Measurements from ENCODE around the gene NOBOX. TPM values are rescaled to one million over a fixed set of nuclear protein-coding genes. Genes with fewer than 3 reads are reported as not detected.
A peak's percentile ranks its signal among the peaks of the same experiment; 100 is the strongest.

The NOBOX gene
- total and polyA plus RNA-seq, 11 donors: not detected

DNA sequence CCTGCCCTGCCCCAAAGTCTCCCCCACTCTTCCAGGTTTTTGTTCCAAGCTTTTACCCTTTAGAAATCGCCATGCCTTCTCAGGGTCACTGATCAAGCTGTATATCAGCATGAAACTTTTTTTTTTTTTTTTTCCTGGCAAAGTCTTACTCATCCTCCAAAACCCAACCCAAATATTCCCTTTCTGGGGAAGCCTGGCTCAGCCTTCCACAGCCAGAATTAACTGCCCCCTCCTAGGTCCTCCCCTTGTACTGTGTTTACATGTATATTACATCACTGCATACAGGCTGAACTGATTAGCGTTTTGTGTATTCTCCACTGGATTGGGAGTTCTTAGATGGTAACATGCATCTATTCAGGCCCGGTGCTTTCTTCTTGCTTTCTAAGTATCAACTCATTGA lies 4.6 kb upstream of the NOBOX start:
- WGBS, 4 donors: 74 to 86% (median 78%) methylated on average over 3 of the region's 3 CpGs
- no peak for ATAC-seq
- intact Hi-C loops (cut with DNase I): no loop called here

DNA sequence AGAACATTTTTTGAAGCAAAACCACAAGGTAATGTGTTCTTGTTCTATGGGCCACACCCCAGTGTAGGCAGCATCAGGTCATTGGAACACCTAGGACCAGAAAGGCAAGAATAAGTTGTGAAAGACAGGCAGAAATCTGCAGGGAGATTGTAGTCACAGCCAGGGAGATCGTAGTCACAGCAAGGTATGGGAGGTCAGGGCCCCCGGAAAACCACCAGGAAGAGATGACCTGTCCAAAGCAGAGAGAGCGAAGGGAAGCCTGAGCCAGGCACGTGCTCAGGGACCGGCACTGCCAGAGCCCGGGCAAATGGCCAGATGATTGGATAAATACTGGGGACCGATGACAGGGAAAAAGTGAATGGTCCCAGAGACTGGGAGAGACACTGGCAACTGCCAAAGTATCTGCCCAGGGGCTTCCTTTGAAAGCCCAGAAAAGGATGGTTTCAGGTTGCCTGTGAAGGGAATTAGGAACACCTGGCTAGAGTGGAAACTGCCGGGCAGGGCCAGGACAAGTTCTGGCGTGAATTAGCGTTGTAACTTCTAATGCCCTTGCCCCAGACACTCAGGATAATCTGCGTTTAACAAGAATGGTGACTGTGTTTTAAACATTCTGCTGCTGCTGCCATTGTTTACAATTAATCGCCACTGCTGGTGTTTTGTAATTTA lies 3.9 kb upstream of the NOBOX start:
- no peak overlapping the region for H3K27ac ChIP-seq
- no peaks in the 10 kb centered on the region for H3K36me3 ChIP-seq
- no peaks in the 10 kb centered on the region for H3K4me1 ChIP-seq
- no peak overlapping the region for H3K4me3 ChIP-seq
- TF ChIP-seq POLR2A (IDR thresholded peaks at IDR 0.05): no peak
- TF ChIP-seq, protein P1, sequence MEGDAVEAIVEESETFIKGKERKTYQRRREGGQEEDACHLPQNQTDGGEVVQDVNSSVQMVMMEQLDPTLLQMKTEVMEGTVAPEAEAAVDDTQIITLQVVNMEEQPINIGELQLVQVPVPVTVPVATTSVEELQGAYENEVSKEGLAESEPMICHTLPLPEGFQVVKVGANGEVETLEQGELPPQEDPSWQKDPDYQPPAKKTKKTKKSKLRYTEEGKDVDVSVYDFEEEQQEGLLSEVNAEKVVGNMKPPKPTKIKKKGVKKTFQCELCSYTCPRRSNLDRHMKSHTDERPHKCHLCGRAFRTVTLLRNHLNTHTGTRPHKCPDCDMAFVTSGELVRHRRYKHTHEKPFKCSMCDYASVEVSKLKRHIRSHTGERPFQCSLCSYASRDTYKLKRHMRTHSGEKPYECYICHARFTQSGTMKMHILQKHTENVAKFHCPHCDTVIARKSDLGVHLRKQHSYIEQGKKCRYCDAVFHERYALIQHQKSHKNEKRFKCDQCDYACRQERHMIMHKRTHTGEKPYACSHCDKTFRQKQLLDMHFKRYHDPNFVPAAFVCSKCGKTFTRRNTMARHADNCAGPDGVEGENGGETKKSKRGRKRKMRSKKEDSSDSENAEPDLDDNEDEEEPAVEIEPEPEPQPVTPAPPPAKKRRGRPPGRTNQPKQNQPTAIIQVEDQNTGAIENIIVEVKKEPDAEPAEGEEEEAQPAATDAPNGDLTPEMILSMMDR (IDR thresholded peaks at IDR 0.05): no peak
- intact Hi-C loops (cut with DNase I): no loop called here
- ATAC-seq (peak in 1 of 4 donors; percentile 22), DNase-seq (no peak)
- WGBS, 4 donors: 52 to 54% (median 53%) methylated on average over 12 of the region's 12 CpGs
- H3K27me3 ChIP-seq: peaks cover 0 to 10% (median 0%) of the 10 kb centered on the region in 9 donors
- no peaks in the 10 kb centered on the region for H3K9me3 ChIP-seq

More for the DNA sequence above, 4.6 kb upstream of the NOBOX start:
- Histone ChIP-seq H3K4me1 (no peaks in the 10 kb centered on the region), H3K27ac (no peak overlapping the region), H3K27me3 (peaks cover 0 to 9% (median 0%) of the 10 kb centered on the region in 9 donors), H3K36me3 (no peaks in the 10 kb centered on the region), H3K4me3 (no peak overlapping the region), H3K9me3 (no peaks in the 10 kb centered on the region)
- TF ChIP-seq POLR2A (IDR thresholded peaks at IDR 0.05): no peak
- TF ChIP-seq, protein P1 (IDR thresholded peaks at IDR 0.05): no peak
- no peak for DNase-seq

DNA sequence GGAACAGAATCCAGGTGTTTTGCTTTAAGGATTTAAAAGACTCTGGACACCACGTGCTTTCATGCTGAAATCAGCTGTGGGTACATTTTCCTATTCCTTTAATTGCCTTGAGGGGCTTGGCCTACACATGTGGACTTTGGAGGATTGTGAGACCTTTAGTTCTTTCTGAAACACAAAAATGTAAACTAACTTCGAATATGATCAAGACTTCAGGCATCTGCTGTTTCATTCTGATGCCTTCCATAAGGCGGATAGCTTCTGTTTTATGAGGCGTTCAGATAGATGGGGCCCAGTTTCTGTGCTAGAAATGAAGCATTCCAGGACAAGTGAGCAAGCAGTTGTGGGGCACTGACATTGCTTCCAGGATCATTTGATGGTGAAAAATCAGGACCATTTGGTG lies 1.5 kb upstream of the NOBOX start:
- 83 to 88% (median 86%) methylated on average over 4 of the region's 4 CpGs for WGBS, 4 donors
- Histone ChIP-seq H3K27me3 (peaks cover 0 to 17% (median 0%) of the 10 kb centered on the region in 9 donors), H3K9me3 (no peaks in the 10 kb centered on the region), H3K4me3 (no peak overlapping the region), H3K36me3 (no peaks in the 10 kb centered on the region), H3K4me1 (no peaks in the 10 kb centered on the region), H3K27ac (no peak overlapping the region)
- TF ChIP-seq, protein P1 (IDR thresholded peaks at IDR 0.05): no peak
- no peak for TF ChIP-seq POLR2A (IDR thresholded peaks at IDR 0.05)
- ATAC-seq (no peak), DNase-seq (no peak)
- intact Hi-C loops (cut with DNase I): no loop called here

DNA sequence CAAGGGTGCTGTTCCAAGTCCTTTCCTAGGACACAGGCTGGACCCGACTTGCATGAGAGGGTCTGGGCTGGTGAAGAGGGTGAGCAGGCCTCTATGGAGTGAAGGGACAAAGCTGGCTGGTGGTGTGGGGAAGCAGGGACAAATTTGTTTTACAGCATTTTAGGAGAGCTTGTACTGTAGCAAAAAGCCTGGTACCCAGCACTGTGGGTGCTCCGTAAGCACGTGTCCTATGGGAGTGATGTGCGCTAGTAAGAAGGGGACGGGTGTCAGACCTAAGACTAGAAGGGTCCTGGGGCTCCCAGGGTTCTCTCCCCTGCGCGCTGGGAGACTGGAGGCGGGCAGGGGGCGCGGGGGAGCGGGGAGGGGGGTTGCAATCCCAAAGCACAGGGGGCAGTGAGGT lies 391 bp downstream of the NOBOX start:
- WGBS, 4 donors: 86 to 95% (median 93%) methylated on average over 10 to 11 of the region's 11 CpGs
- intact Hi-C loops (cut with DNase I): no loop called here
- Histone ChIP-seq H3K36me3 (no peaks in the 10 kb centered on the region), H3K27ac (no peak overlapping the region), H3K4me3 (no peak overlapping the region), H3K4me1 (no peaks in the 10 kb centered on the region), H3K27me3 (peaks cover 0 to 12% (median 0%) of the 10 kb centered on the region in 9 donors), H3K9me3 (no peaks in the 10 kb centered on the region)
- no peak for TF ChIP-seq POLR2A (IDR thresholded peaks at IDR 0.05)
- TF ChIP-seq, protein P1 (IDR thresholded peaks at IDR 0.05): no peak
- ATAC-seq: no peak
- no peak for DNase-seq
